ENCODE data around the gene CEBPE.
A peak's percentile ranks its signal among the peaks of the same experiment; 100 is the strongest.

GRCh38 chr14:23094666-23095195, 24.3 kb downstream of the CEBPE start, which contains the start of gene ACIN1:
- TF ChIP-seq, protein P1, sequence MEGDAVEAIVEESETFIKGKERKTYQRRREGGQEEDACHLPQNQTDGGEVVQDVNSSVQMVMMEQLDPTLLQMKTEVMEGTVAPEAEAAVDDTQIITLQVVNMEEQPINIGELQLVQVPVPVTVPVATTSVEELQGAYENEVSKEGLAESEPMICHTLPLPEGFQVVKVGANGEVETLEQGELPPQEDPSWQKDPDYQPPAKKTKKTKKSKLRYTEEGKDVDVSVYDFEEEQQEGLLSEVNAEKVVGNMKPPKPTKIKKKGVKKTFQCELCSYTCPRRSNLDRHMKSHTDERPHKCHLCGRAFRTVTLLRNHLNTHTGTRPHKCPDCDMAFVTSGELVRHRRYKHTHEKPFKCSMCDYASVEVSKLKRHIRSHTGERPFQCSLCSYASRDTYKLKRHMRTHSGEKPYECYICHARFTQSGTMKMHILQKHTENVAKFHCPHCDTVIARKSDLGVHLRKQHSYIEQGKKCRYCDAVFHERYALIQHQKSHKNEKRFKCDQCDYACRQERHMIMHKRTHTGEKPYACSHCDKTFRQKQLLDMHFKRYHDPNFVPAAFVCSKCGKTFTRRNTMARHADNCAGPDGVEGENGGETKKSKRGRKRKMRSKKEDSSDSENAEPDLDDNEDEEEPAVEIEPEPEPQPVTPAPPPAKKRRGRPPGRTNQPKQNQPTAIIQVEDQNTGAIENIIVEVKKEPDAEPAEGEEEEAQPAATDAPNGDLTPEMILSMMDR (IDR thresholded peaks at IDR 0.05): no peak
- TF ChIP-seq EP300 (IDR thresholded peaks at IDR 0.05) (no peak), POLR2AphosphoS5 (IDR thresholded peaks at IDR 0.05) (peak; percentile 60 to 91 (median 87)), POLR2A (IDR thresholded peaks at IDR 0.05) (peak; percentile 74 to 83)

Measured in sigmoid colon (tissue), 4 donors.